Stimulated activated CD8-positive, alpha-beta memory T cell treated with anti-CD3 and anti-CD28 coated beads, Interleukin-7, amount 100 ng/mL, for 1 hour (primary cell): ENCODE results near the gene SLC2A4RG.
"Not testable (repeated sequence)": the region's sequence is repeated elsewhere in the genome, so short reads cannot be mapped to it uniquely, and the experiment has no call there.

ENCODE experiments used
- DNase-seq, 2 donors: peaks; one replicate each; pipeline ENCODE4 v3.0.0-alpha.2; 2020; ENCODE audit warnings: low read depth in 2 of 2

SLC2A4RG gene

GRCh38 chr20:63775096-63775978, 35.8 kb downstream of the SLC2A4RG start:
- DNase-seq = peak in 1 of 2 donors; percentile 25

- DNase-seq = not testable (repeated sequence)
Measured at GRCh38 chr20:63776875-63777274, 37.3 kb downstream of the SLC2A4RG start.

- no peak for DNase-seq
Measured at GRCh38 chr20:63777614-63778013, 38.0 kb downstream of the SLC2A4RG start.

- no peak for DNase-seq
Measured at GRCh38 chr20:63778034-63778752, 38.6 kb downstream of the SLC2A4RG start.

GRCh38 chr20:63778857-63779256, 39.3 kb downstream of the SLC2A4RG start:
- DNase-seq = no peak

- DNase-seq = no peak
Measured at GRCh38 chr20:63781181-63781580, 41.6 kb downstream of the SLC2A4RG start.

- DNase-seq = peak in 1 of 2 donors; percentile 30
Measured at GRCh38 chr20:63782051-63782471, 42.5 kb downstream of the SLC2A4RG start.

- DNase-seq = no peak
Measured at GRCh38 chr20:63782521-63782971, 43.0 kb downstream of the SLC2A4RG start.

- no peak for DNase-seq
Measured at GRCh38 chr20:63783970-63784369, 44.4 kb downstream of the SLC2A4RG start.

GRCh38 chr20:63785691-63786131, 46.1 kb downstream of the SLC2A4RG start:
- DNase-seq = no peak

- DNase-seq = no peak
Measured at GRCh38 chr20:63787302-63787701, 47.7 kb downstream of the SLC2A4RG start.

- no peak for DNase-seq
Measured at GRCh38 chr20:63787749-63788148, 48.2 kb downstream of the SLC2A4RG start.

- no peak for DNase-seq
Measured at GRCh38 chr20:63789836-63790571, 50.4 kb downstream of the SLC2A4RG start.

- no peak for DNase-seq
Measured at GRCh38 chr20:63790572-63791168, 51.1 kb downstream of the SLC2A4RG start.

GRCh38 chr20:63791497-63792156, 52.1 kb downstream of the SLC2A4RG start:
- DNase-seq = no peak

GRCh38 chr20:63792866-63793265, 53.3 kb downstream of the SLC2A4RG start:
- no peak for DNase-seq
